ENCODE results near the gene FAP. TPM values are rescaled to one million over a fixed set of nuclear protein-coding genes. Genes with fewer than 3 reads are reported as not detected.

Gene FAP
- total RNA-seq, 1 donor from 2014 or later, result 27.3 TPM

GRCh38 chr2:162253435-162253834, 10.2 kb upstream of the FAP start:
- H3K4me3 Mint-ChIP-seq, result no peak overlapping the region
- no peak for DNase-seq (ENCODE audit: extremely low spot score, unreplicated experiment)
- H3K4me1 Mint-ChIP-seq (ENCODE audit: unreplicated experiment), result no peaks in the 10 kb centered on the region
- H3K36me3 Mint-ChIP-seq, result no peaks in the 10 kb centered on the region
- no peaks in the 10 kb centered on the region for H3K27me3 Mint-ChIP-seq
- no peak overlapping the region for H3K27ac Mint-ChIP-seq
- no peak for TF ChIP-seq CTCF (conservative IDR thresholded peaks at IDR 0.05)
- H3K9me3 Mint-ChIP-seq, result peaks cover 7% of the 10 kb centered on the region

- no peak overlapping the region for H3K27ac Mint-ChIP-seq
- no peak for TF ChIP-seq CTCF (conservative IDR thresholded peaks at IDR 0.05)
- H3K27me3 Mint-ChIP-seq, result no peaks in the 10 kb centered on the region
- no peaks in the 10 kb centered on the region for H3K4me1 Mint-ChIP-seq (ENCODE audit: unreplicated experiment)
- DNase-seq (ENCODE audit: extremely low spot score, unreplicated experiment), result no peak
- H3K9me3 Mint-ChIP-seq, result peaks cover 16% of the 10 kb centered on the region
- no peaks in the 10 kb centered on the region for H3K36me3 Mint-ChIP-seq
- H3K4me3 Mint-ChIP-seq, result no peak overlapping the region
Measured at GRCh38 chr2:162252153-162252552, 8.9 kb upstream of the FAP start.

GRCh38 chr2:162245781-162246180, 2.5 kb upstream of the FAP start:
- TF ChIP-seq CTCF (conservative IDR thresholded peaks at IDR 0.05), result no peak
- Mint-ChIP-seq H3K36me3 (no peaks in the 10 kb centered on the region), H3K9me3 (peaks cover 16% of the 10 kb centered on the region), H3K27me3 (no peaks in the 10 kb centered on the region), H3K4me3 (peak overlapping the region; percentile 27), H3K27ac (peak overlapping the region; percentile 87), H3K4me1 (ENCODE audit: unreplicated experiment) (peaks cover 17% of the 10 kb centered on the region)
- no peak for DNase-seq (ENCODE audit: extremely low spot score, unreplicated experiment)

- H3K27ac Mint-ChIP-seq, result peak overlapping the region; percentile 87
- TF ChIP-seq CTCF (conservative IDR thresholded peaks at IDR 0.05), result no peak
- H3K9me3 Mint-ChIP-seq, result peaks cover 15% of the 10 kb centered on the region
- H3K27me3 Mint-ChIP-seq, result no peaks in the 10 kb centered on the region
- peaks cover 5% of the 10 kb centered on the region for H3K36me3 Mint-ChIP-seq
- H3K4me1 Mint-ChIP-seq (ENCODE audit: unreplicated experiment), result peaks cover 23% of the 10 kb centered on the region
- no peak for DNase-seq (ENCODE audit: extremely low spot score, unreplicated experiment)
- H3K4me3 Mint-ChIP-seq, result no peak overlapping the region
Measured at GRCh38 chr2:162245061-162245460, 1.8 kb upstream of the FAP start.

GRCh38 chr2:162244541-162245031, 1.3 kb upstream of the FAP start:
- peak overlapping the region; percentile 23 for H3K4me3 Mint-ChIP-seq
- DNase-seq (ENCODE audit: extremely low spot score, unreplicated experiment), result no peak
- TF ChIP-seq CTCF (conservative IDR thresholded peaks at IDR 0.05), result no peak
- H3K27ac Mint-ChIP-seq, result peak overlapping the region; percentile 87
- peaks cover 23% of the 10 kb centered on the region for H3K4me1 Mint-ChIP-seq (ENCODE audit: unreplicated experiment)
- H3K27me3 Mint-ChIP-seq, result no peaks in the 10 kb centered on the region
- peaks cover 13% of the 10 kb centered on the region for H3K9me3 Mint-ChIP-seq
- peaks cover 9% of the 10 kb centered on the region for H3K36me3 Mint-ChIP-seq

GRCh38 chr2:162243715-162244114, 470 bp upstream of the FAP start:
- H3K9me3 Mint-ChIP-seq, result peaks cover 13% of the 10 kb centered on the region
- no peaks in the 10 kb centered on the region for H3K27me3 Mint-ChIP-seq
- H3K27ac Mint-ChIP-seq, result peak overlapping the region; percentile 2
- DNase-seq (ENCODE audit: extremely low spot score, unreplicated experiment), result no peak
- peaks cover 13% of the 10 kb centered on the region for H3K36me3 Mint-ChIP-seq
- H3K4me3 Mint-ChIP-seq, result peak overlapping the region; percentile 89
- no peak for TF ChIP-seq CTCF (conservative IDR thresholded peaks at IDR 0.05)
- H3K4me1 Mint-ChIP-seq (ENCODE audit: unreplicated experiment), result peaks cover 23% of the 10 kb centered on the region

All from type B pancreatic cell (in vitro differentiated cells).